Effector memory CD4-positive, alpha-beta T cell (primary cell): Measurements from ENCODE around the gene STK32B.

Source experiments
- DNase-seq, 3 donors: peaks; one replicate each; pipeline ENCODE4 v3.0.0-alpha.2; 2020
- H3K27ac ChIP-seq: 2 replicates; pipeline ENCODE4 v1.7.0; 2013; ENCODE audit warnings: mild to moderate bottlenecking, low read length, moderate library complexity; ENCODE audit not compliant: insufficient read depth, poor library complexity, severe bottlenecking
- H3K27me3 ChIP-seq: replicated peaks from 2 replicates; pipeline ENCODE4 v1.7.0; 2013; ENCODE audit warnings: mild to moderate bottlenecking, low read length; ENCODE audit not compliant: insufficient read depth, control insufficient read depth, poor library complexity, severe bottlenecking
- H3K36me3 ChIP-seq: 2 replicates; pipeline ENCODE4 v1.7.0; 2013; ENCODE audit warnings: mild to moderate bottlenecking, low read length, moderate library complexity; ENCODE audit not compliant: control insufficient read depth, insufficient read depth
- H3K4me1 ChIP-seq: 2 replicates; pipeline ENCODE4 v1.7.0; 2013; ENCODE audit warnings: low read length, mild to moderate bottlenecking; ENCODE audit not compliant: control insufficient read depth, insufficient read depth, poor library complexity, severe bottlenecking
- H3K4me3 ChIP-seq: 2 replicates; pipeline ENCODE4 v1.7.0; 2013; ENCODE audit warnings: low read length, low read depth, mild to moderate bottlenecking; ENCODE audit not compliant: insufficient read depth, poor library complexity, severe bottlenecking
- H3K9me3 ChIP-seq: 2 replicates; pipeline ENCODE4 v1.7.0; 2013; ENCODE audit warnings: mild to moderate bottlenecking, low read length, moderate library complexity; ENCODE audit not compliant: control insufficient read depth

STK32B gene

DNA sequence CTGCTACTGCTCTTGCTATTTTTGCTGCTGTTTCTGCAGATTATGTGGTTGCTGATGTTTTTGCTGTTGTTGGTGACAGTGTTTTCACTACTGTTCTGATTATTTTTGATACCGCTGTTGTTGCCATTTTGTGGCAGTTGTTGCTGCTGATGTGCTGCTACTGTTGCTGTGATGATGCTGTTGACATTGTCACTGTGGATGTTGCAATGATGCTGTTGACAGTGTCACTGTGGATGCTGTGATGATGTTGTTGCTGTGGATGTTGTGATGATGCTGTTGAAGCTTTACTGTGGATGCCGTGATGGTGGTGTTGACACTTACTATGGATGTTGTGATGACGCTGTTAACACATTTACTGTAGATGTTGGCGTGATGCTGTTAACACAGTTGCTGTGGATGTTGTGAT lies 476.8 kb downstream of the STK32B start:
- Histone ChIP-seq H3K27me3 (no peaks in the 10 kb centered on the region), H3K36me3 (no peaks in the 10 kb centered on the region), H3K9me3 (no peaks in the 10 kb centered on the region), H3K27ac (no peak overlapping the region), H3K4me3 (no peak overlapping the region), H3K4me1 (no peaks in the 10 kb centered on the region)
- DNase-seq, result no peak

DNA sequence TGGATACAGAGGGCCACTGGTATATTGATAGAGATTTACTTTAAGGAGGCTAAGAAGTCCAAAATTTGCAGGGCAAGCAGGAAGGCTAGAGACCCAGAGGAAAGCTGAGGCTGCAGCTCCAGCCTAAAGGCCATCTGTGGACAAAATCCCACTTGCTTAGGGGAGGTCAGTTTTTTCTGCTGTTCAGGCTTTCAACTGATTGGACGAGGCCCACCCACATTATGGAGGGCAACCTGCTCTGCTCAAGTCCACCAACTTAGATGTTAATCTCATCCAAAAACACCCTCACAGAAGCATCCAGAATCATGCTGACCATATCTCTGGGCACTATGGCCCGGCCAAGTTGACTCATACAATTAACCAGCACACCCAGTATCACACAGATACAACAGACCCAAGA lies 480.8 kb downstream of the STK32B start:
- Histone ChIP-seq H3K4me3 (no peak overlapping the region), H3K36me3 (no peaks in the 10 kb centered on the region), H3K9me3 (no peaks in the 10 kb centered on the region), H3K27me3 (no peaks in the 10 kb centered on the region), H3K27ac (no peak overlapping the region), H3K4me1 (no peaks in the 10 kb centered on the region)
- no peak for DNase-seq

DNA sequence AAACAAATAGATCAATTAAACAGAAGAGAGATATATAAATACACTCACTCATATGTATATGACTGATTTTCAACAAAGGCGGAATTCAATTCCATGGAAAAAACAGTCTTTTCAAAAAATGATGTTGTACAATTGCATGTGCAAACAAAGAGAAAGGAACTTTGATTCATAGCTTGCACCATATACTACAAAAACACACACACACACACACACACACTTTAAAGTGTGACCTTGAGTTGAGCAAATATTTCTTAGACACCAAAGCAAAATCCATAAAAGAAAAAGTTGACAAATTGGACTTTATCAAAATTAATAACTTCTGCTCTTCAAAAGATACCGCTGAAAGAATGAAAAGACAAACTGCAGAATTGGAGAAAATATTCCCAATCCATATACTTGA lies 488.3 kb downstream of the STK32B start:
- Histone ChIP-seq H3K27me3 (no peaks in the 10 kb centered on the region), H3K9me3 (no peaks in the 10 kb centered on the region), H3K4me1 (no peaks in the 10 kb centered on the region), H3K27ac (no peak overlapping the region), H3K4me3 (no peak overlapping the region), H3K36me3 (no peaks in the 10 kb centered on the region)
- no peak for DNase-seq

DNA sequence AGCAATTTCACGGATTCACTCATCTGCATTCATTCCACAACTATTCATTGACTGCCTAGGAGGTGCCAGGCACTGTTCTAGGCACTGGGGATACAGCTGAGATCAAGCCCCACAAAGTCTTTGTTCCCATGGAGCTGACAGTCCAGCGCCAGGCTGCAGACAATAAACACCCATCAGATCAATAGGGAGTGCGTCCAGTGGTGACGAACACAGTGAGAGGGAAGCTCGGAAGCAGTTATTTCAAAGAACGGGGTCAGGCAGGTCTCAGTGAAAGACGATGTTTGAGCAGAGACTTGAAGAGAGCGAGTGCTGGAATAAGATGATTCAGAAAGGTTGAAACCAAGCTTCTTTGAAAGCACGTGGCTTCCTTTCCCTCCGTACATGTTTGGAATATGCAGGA lies 489.9 kb downstream of the STK32B start:
- Histone ChIP-seq H3K4me3 (no peak overlapping the region), H3K9me3 (no peaks in the 10 kb centered on the region), H3K27ac (no peak overlapping the region), H3K36me3 (no peaks in the 10 kb centered on the region), H3K27me3 (no peaks in the 10 kb centered on the region), H3K4me1 (no peaks in the 10 kb centered on the region)
- no peak for DNase-seq

DNA sequence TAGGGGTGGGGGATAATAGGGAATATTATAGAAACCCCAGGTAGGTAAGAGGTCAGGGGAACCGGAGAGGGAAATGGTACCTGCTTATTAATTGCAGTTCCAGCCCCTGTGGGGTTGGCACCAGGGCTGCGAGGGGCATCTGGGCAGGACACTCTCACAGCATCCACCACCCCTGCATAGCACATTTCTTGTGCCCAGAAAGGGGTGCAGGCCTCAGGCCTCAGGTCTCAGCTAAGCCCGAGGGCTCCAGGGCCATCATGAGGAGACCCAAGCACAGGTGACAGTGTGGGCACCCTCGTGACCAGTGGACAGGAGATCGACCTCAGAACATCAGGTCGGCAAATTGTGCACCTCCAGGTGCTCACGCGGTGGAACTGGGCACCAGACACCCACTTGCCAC lies 492.4 kb downstream of the STK32B start:
- H3K27me3 ChIP-seq, result no peaks in the 10 kb centered on the region
- no peaks in the 10 kb centered on the region for H3K4me1 ChIP-seq
- DNase-seq, result no peak
- H3K36me3 ChIP-seq, result no peaks in the 10 kb centered on the region
- no peak overlapping the region for H3K4me3 ChIP-seq
- H3K9me3 ChIP-seq, result no peaks in the 10 kb centered on the region
- no peak overlapping the region for H3K27ac ChIP-seq

DNA sequence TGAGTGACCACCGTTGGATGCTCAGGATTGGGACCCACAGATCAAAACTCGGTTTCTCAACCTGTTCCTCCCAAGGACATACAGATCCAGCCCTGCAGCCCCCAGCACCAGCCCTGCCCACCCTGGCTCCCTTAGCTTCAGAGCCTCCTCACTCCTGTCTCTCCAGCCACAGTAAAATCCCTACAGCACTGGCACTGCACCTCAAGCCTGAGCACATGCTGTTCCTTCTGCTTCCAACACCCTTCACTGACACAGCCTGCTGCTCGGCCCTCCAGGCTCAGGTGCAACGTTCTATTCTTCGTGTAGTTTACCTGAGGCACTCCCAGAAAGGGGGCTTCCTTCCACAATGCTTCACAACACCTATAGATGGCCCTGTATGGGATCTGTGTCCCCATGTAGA lies 493.5 kb downstream of the STK32B start:
- H3K36me3 ChIP-seq, result no peaks in the 10 kb centered on the region
- no peaks in the 10 kb centered on the region for H3K4me1 ChIP-seq
- no peak for DNase-seq
- H3K27ac ChIP-seq, result no peak overlapping the region
- no peaks in the 10 kb centered on the region for H3K9me3 ChIP-seq
- no peaks in the 10 kb centered on the region for H3K27me3 ChIP-seq
- H3K4me3 ChIP-seq, result no peak overlapping the region

DNA sequence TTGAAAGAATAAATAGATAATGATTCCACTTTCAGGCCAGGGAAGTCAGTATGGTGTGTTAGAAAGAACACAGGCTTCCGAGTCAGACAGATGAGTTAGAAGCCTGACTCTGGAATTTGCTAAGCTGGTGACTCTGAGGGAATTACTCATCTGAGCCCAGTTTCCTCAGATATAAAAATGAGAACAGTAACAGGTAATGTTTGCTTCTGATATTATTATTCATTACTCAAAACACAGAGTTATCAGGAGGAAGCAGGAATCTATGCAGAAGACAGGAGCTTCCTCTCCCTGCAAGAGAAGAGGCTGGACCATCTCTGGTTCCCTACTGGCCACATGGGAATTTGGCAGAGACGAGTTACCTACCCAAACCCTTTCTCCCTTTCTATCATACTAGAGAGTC lies 494.0 kb downstream of the STK32B start:
- H3K4me3 ChIP-seq, result no peak overlapping the region
- no peaks in the 10 kb centered on the region for H3K27me3 ChIP-seq
- no peaks in the 10 kb centered on the region for H3K36me3 ChIP-seq
- H3K27ac ChIP-seq, result no peak overlapping the region
- H3K4me1 ChIP-seq, result no peaks in the 10 kb centered on the region
- no peaks in the 10 kb centered on the region for H3K9me3 ChIP-seq
- no peak for DNase-seq

DNA sequence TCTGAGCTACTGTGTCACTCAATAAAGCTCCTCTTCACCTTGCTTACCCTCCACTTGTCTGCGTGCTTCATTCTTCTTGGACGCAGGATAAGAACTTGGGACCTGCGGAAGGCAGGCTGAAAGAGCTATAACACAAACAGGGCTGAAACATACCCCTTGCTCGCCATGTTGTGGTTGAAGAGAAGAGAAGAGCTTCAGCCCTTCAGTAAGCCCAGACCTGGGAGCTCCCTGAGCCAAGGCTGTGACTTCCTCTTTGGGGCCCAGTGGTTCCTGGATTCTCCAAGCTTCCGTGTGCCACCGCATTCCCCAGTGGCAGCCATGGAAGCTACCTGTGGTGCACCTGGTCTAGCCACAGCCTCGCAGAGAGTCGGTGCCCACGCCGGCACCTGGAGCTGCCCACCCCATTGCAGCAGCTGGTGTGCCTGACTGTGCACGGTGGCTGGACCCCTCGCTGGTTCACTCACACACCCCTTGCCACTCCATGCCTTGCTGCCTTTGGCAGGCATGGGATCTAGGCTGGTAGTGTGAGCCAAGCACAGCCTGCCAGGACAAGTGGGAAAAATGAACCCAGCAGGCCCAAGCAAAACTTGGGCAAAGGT lies 496.5 kb downstream of the STK32B start:
- Histone ChIP-seq H3K36me3 (no peaks in the 10 kb centered on the region), H3K9me3 (no peaks in the 10 kb centered on the region), H3K4me3 (no peak overlapping the region), H3K4me1 (no peaks in the 10 kb centered on the region), H3K27me3 (no peaks in the 10 kb centered on the region), H3K27ac (no peak overlapping the region)
- DNase-seq, result no peak
